H1 (cell line): ENCODE measurements around the gene PRKN. TPM values are rescaled to one million over a fixed set of nuclear protein-coding genes. Genes with fewer than 3 reads are reported as not detected.

Source experiments
- CTCF ChIA-PET: fragments of 300-600 bp; sonication (Branson Sonifier 250); formaldehyde crosslinking; loops from one replicate; lab custom pipeline; 2021; ENCODE audit not compliant: partially characterized antibody; lab: Charles Lee
- POLR2A ChIA-PET: fragments of 300-600 bp; sonication (Branson Sonifier 250); formaldehyde crosslinking; loops from one replicate; lab custom pipeline; 2021; ENCODE audit warnings: inconsistent platforms; ENCODE audit not compliant: partially characterized antibody; lab: Charles Lee
- DNase-seq, 2 experiments: peaks; one replicate each; pipeline versions ENCODE4 v3.0.0 to v3.0.0-alpha.2; 2010 to 2022; ENCODE audit warnings: low spot score in 2 of 2, low read depth in 1 of 2, mixed read lengths in 1 of 2
- FAIRE-seq: peaks from 2 replicates; lab custom pipeline; 2011; peaks lifted over from hg19 to GRCh38; lab: Jason Lieb, UNC
- H2AFZ ChIP-seq: 2 replicates; pipeline ENCODE4 v1.8.1; 2012; ENCODE audit warnings: low read length, inconsistent platforms
- H2AK5ac ChIP-seq: 2 replicates; pipeline ENCODE4 v1.6.1; 2013; ENCODE audit warnings: low read depth, low read length
- H2BK120ac ChIP-seq: replicated peaks from 2 replicates; pipeline ENCODE3; 2013; ENCODE audit warnings: low read depth, low read length, inconsistent platforms
- H2BK12ac ChIP-seq: 2 replicates; pipeline ENCODE4 v1.6.1; 2013; ENCODE audit warnings: low read depth, low read length
- H2BK15ac ChIP-seq: 2 replicates; pipeline ENCODE4 v1.6.1; 2013; ENCODE audit warnings: low read length
- H2BK20ac ChIP-seq: 2 replicates; pipeline ENCODE4 v1.6.1; 2013; ENCODE audit warnings: low read length
- H2BK5ac ChIP-seq: 2 replicates; pipeline ENCODE4 v1.6.1; 2013; ENCODE audit warnings: low read depth, low read length
- H3K14ac ChIP-seq: 2 replicates; pipeline ENCODE4 v1.6.1; 2013; ENCODE audit warnings: inconsistent platforms; ENCODE audit not compliant: insufficient read length
- H3K18ac ChIP-seq: 2 replicates; pipeline ENCODE4 v1.6.1; 2013; ENCODE audit warnings: low read length; ENCODE audit errors: extremely low read depth
- H3K23ac ChIP-seq: 2 replicates; pipeline ENCODE4 v1.6.1; 2013; ENCODE audit warnings: inconsistent platforms; ENCODE audit not compliant: insufficient read length
- H3K23me2 ChIP-seq: 2 replicates; pipeline ENCODE4 v1.6.1; 2013; ENCODE audit warnings: low read depth, low read length
- H3K27ac ChIP-seq: 2 replicates; pipeline ENCODE4 v1.6.1; 2011; ENCODE audit warnings: low read depth, low read length, inconsistent platforms
- H3K27me3 ChIP-seq, 4 experiments: replicated peaks in 1 of 4; 1 replicate in 1 of 4; 2 replicates in 3 of 4; pipeline versions ENCODE4 v1.6.1 to v1.8.1; 2011 to 2013; ENCODE audit warnings: low read length in 3 of 4, mild to moderate bottlenecking in 3 of 4, inconsistent platforms in 2 of 4, mixed read lengths in 2 of 4, moderate library complexity in 1 of 4; ENCODE audit not compliant: control insufficient read depth in 3 of 4, insufficient read depth in 3 of 4; ENCODE audit errors: extremely low read depth in 1 of 4
- H3K36me3 ChIP-seq, 4 experiments: 2 replicates each; pipeline versions ENCODE4 v1.6.1 to v1.8.1; 2011 to 2013; ENCODE audit warnings: mild to moderate bottlenecking in 4 of 4, low read length in 3 of 4, moderate library complexity in 2 of 4, control low read depth in 1 of 4, inconsistent platforms in 1 of 4; ENCODE audit not compliant: insufficient read depth in 4 of 4, control insufficient read depth in 2 of 4
- H3K4ac ChIP-seq: replicated peaks from 2 replicates; pipeline ENCODE3; 2013; ENCODE audit warnings: low read length, low read depth, mixed read lengths, inconsistent platforms; ENCODE audit not compliant: insufficient read length
- H3K4me1 ChIP-seq, 4 experiments: replicated peaks in 1 of 4; 1 replicate in 1 of 4; 2 replicates in 3 of 4; pipeline versions ENCODE4 v1.6.1 to v1.8.1; 2011 to 2013; ENCODE audit warnings: low read length in 3 of 4, inconsistent platforms in 2 of 4, mixed read lengths in 1 of 4; ENCODE audit not compliant: insufficient read depth in 4 of 4, control insufficient read depth in 3 of 4
- H3K4me2 ChIP-seq, 2 experiments: 2 replicates each; pipeline versions ENCODE4 v1.6.1 to v1.8.1; 2011 to 2013; ENCODE audit warnings: low read depth in 2 of 2, low read length in 2 of 2, control low read depth in 1 of 2, inconsistent platforms in 1 of 2, mild to moderate bottlenecking in 1 of 2; ENCODE audit not compliant: insufficient read depth in 1 of 2
- H3K4me3 ChIP-seq, 4 experiments: fragments of 200-600, 300-600 bp in 1 of 4; sonication (generic), shearing (Covaris generic), sonication (Bioruptor Twin) in 1 of 4; 2 replicates each; pipeline versions ENCODE4 v1.5.1 to v1.8.1; 2011 to 2016; ENCODE audit warnings: low read length in 4 of 4, low read depth in 3 of 4, control low read depth in 2 of 4, inconsistent platforms in 2 of 4, mild to moderate bottlenecking in 2 of 4, mixed read lengths in 1 of 4, moderate library complexity in 1 of 4; ENCODE audit not compliant: insufficient read depth in 2 of 4; ENCODE audit errors: extremely low read depth in 1 of 4
- H3K56ac ChIP-seq: replicated peaks from 2 replicates; pipeline ENCODE3; 2013; ENCODE audit warnings: low read depth, mild to moderate bottlenecking, mixed read lengths, low read length, inconsistent platforms; ENCODE audit not compliant: insufficient read length
- H3K79me1 ChIP-seq: 2 replicates; pipeline ENCODE4 v1.6.1; 2013; ENCODE audit warnings: low read depth, low read length, control low read depth
- H3K79me2 ChIP-seq, 2 experiments: 2 replicates each; pipeline versions ENCODE4 v1.6.1 to v1.8.1; 2012 to 2013; ENCODE audit warnings: low read length in 2 of 2, mild to moderate bottlenecking in 2 of 2, inconsistent platforms in 1 of 2; ENCODE audit not compliant: insufficient read depth in 2 of 2, control insufficient read depth in 1 of 2
- H3K9ac ChIP-seq, 4 experiments: replicated peaks in 1 of 4; 1 replicate in 1 of 4; 2 replicates in 3 of 4; pipeline versions ENCODE4 v1.6.1 to v1.8.1; 2011 to 2013; ENCODE audit warnings: low read depth in 3 of 4, low read length in 3 of 4, control low read depth in 2 of 4, mild to moderate bottlenecking in 2 of 4, moderate library complexity in 2 of 4, inconsistent platforms in 1 of 4; ENCODE audit errors: extremely low read depth in 1 of 4
- H3K9me3 ChIP-seq, 2 experiments: 2 replicates each; pipeline versions ENCODE4 v1.6.1 to v1.8.1; 2012 to 2013; ENCODE audit warnings: mild to moderate bottlenecking in 2 of 2, moderate library complexity in 2 of 2, control low read depth in 1 of 2, inconsistent platforms in 1 of 2, low read depth in 1 of 2, low read length in 1 of 2, mixed read lengths in 1 of 2; ENCODE audit not compliant: insufficient read depth in 2 of 2
- H4K20me1 ChIP-seq, 2 experiments: replicated peaks in 1 of 2; 2 replicates each; pipeline versions ENCODE3 to v1.8.1; 2011 to 2013; ENCODE audit warnings: inconsistent platforms in 2 of 2, low read length in 2 of 2, mild to moderate bottlenecking in 1 of 2; ENCODE audit not compliant: insufficient read depth in 2 of 2, control insufficient read depth in 1 of 2
- H4K5ac ChIP-seq: 2 replicates; pipeline ENCODE4 v1.6.1; 2013; ENCODE audit warnings: low read length, low read depth, mixed read lengths, inconsistent platforms; ENCODE audit not compliant: insufficient read length
- H4K8ac ChIP-seq: 2 replicates; pipeline ENCODE4 v1.8.0; 2013; ENCODE audit warnings: mild to moderate bottlenecking, moderate library complexity, low read length, inconsistent platforms; ENCODE audit not compliant: insufficient read depth; ENCODE audit errors: extremely low read depth
- H4K91ac ChIP-seq: replicated peaks from 2 replicates; pipeline ENCODE3; 2013; ENCODE audit warnings: low read length, mixed read lengths, inconsistent platforms; ENCODE audit not compliant: insufficient read length
- BRCA1 ChIP-seq: IDR thresholded peaks from 2 replicates; pipeline ENCODE4 v1.6.1; 2012; ENCODE audit warnings: low read depth, low read length, improper control_type of control experiment
- CTBP2 ChIP-seq: IDR thresholded peaks from 2 replicates; pipeline ENCODE4 v1.7.0; 2011; ENCODE audit warnings: borderline replicate concordance, mild to moderate bottlenecking, moderate library complexity, mixed read lengths, low read length; ENCODE audit not compliant: insufficient read depth, insufficient read length
- FOSL1 ChIP-seq: IDR thresholded peaks from 2 replicates; pipeline ENCODE4 v1.6.1; 2011; ENCODE audit warnings: mild to moderate bottlenecking, low read depth, low read length, moderate library complexity; ENCODE audit not compliant: insufficient read depth
- GABPA ChIP-seq: IDR thresholded peaks from 2 replicates; pipeline ENCODE4 v1.6.1; 2011; ENCODE audit warnings: mild to moderate bottlenecking, low read length, moderate library complexity, borderline replicate concordance; ENCODE audit not compliant: insufficient read depth
- POLR2AphosphoS5 ChIP-seq: IDR thresholded peaks from 2 replicates; pipeline ENCODE4 v1.6.1; 2011; ENCODE audit warnings: low read depth, low read length
- RAD21 ChIP-seq, 2 experiments: IDR thresholded peaks in 1 of 2; conservative IDR thresholded peaks in 1 of 2; 2 replicates each; pipeline ENCODE4 v1.6.1; 2011; ENCODE audit warnings: low read depth in 2 of 2, low read length in 2 of 2, improper control_type of control experiment in 1 of 2, inconsistent platforms in 1 of 2, mild to moderate bottlenecking in 1 of 2, moderate library complexity in 1 of 2
- RFX5 ChIP-seq: IDR thresholded peaks from 2 replicates; pipeline ENCODE4 v1.6.1; 2011; ENCODE audit warnings: low read depth, low read length, improper control_type of control experiment, borderline replicate concordance
- SIX5 ChIP-seq: IDR thresholded peaks from 2 replicates; pipeline ENCODE4 v1.6.1; 2011; ENCODE audit warnings: mild to moderate bottlenecking, low read depth, low read length
- SP2 ChIP-seq: IDR thresholded peaks from 2 replicates; pipeline ENCODE4 v1.6.1; 2012; ENCODE audit warnings: mild to moderate bottlenecking, low read length, inconsistent platforms
- SRF ChIP-seq: IDR thresholded peaks from 2 replicates; pipeline ENCODE4 v1.6.1; 2011; ENCODE audit warnings: mild to moderate bottlenecking, low read depth, low read length, moderate library complexity
- TAF7 ChIP-seq: optimal IDR thresholded peaks from 2 replicates; pipeline ENCODE3; 2011; ENCODE audit warnings: low read depth, mild to moderate bottlenecking, inconsistent platforms, low read length, moderate library complexity, borderline replicate concordance
- TBP ChIP-seq: IDR thresholded peaks from 2 replicates; pipeline ENCODE4 v1.6.1; 2011; ENCODE audit warnings: low read depth, low read length, improper control_type of control experiment
- TCF12 ChIP-seq: IDR thresholded peaks from 2 replicates; pipeline ENCODE4 v1.6.1; 2011; ENCODE audit warnings: low read depth, mild to moderate bottlenecking, low read length
- WGBS, 2 experiments: shearing (Covaris generic) in 1 of 2; methylation state at CpG; one replicate each; pipeline versions ENCODE4 v1.1.6 to v1.1.7; 2013 to 2015; ENCODE audit warnings: low lambda C conversion rate in 2 of 2, mixed read lengths in 2 of 2, inconsistent platforms in 1 of 2, low coverage in 1 of 2, missing lambda C conversion rate in 1 of 2; ENCODE audit not compliant: insufficient replicate concordance in 2 of 2, insufficient coverage in 1 of 2, insufficient read length in 1 of 2; ENCODE audit errors: extremely low coverage in 1 of 2, missing lambda C conversion rate in 1 of 2; 5-methylcytosine and 5-hydroxymethylcytosine counted together
- polyA plus RNA-seq, 7 experiments: library from polyadenylated mRNA; depleted of rRNA in 3 of 7; stranded (reverse) in 5 of 7; unstranded in 2 of 7; fragments of >200 nt in 5 of 7; fragments of 200-250 nt in 2 of 7; gene quantifications; 1 replicate in 5 of 7; 2 replicates in 1 of 7; 4 replicates in 1 of 7; pipeline versions ENCODE4 v1.2.1 to v1.2.3, GENCODE V29; 2011 to 2013; ENCODE audit warnings: missing spikeins in 2 of 7, mixed read lengths in 2 of 7
- total RNA-seq: library from RNA; stranded (reverse); fragmentation: NEBNext Ultra II Directional; extraction: Animal tissue kit (Norgen Biotek cat#: 25700); gene quantifications from 2 replicates; pipeline ENCODE4 v1.2.1, GENCODE V29; 2021
- TF ChIP-seq, protein P1 (sequence below): IDR thresholded peaks from 2 replicates; pipeline ENCODE4 v1.6.1; 2012; ENCODE audit warnings: inconsistent platforms

The PRKN gene
- total and polyA plus RNA-seq, 2 of the 8 experiments (the other 6 are each of a cell fraction or from before 2014, with no cell fraction given), result 0.13 to 0.29 TPM

DNA sequence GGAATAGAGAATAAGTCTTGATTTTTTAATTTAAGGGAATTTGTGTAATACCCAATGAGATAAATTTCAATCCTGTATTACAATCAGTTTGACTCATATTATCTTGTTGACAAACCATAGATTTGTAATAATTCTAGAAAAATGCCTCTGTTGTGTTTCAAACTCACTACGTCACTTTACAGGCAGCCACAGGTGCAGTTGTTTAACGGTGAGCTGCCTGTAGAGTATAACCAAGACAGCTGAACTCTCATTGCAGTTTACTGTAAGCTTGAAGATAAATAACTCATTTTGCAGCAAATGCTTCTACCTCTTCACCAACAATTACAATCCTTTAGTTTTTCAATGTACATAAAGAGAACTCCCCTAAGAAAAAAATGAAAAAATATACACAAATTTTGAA, 114.3 kb downstream of the PRKN start:
- TF ChIP-seq TAF7, result no peak
- TF ChIP-seq GABPA, result no peak
- no peak for TF ChIP-seq SP2
- no peak for TF ChIP-seq FOSL1
- TF ChIP-seq RFX5, result no peak
- no peak for TF ChIP-seq RAD21 (IDR thresholded peaks at IDR 0.05 in 1 of 2, conservative IDR thresholded peaks at IDR 0.05 in 1 of 2; ENCODE audit: low read depth in 2 of 2, low read length in 2 of 2)
- no peak for TF ChIP-seq CTBP2
- no peak for TF ChIP-seq TCF12
- TF ChIP-seq POLR2AphosphoS5, result no peak
- TF ChIP-seq SRF, result no peak
- TF ChIP-seq, protein P1, sequence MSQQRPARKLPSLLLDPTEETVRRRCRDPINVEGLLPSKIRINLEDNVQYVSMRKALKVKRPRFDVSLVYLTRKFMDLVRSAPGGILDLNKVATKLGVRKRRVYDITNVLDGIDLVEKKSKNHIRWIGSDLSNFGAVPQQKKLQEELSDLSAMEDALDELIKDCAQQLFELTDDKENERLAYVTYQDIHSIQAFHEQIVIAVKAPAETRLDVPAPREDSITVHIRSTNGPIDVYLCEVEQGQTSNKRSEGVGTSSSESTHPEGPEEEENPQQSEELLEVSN, result no peak
- TF ChIP-seq SIX5, result no peak
- TF ChIP-seq BRCA1, result no peak
- TF ChIP-seq TBP, result no peak
- no peak overlapping the region for H4K8ac ChIP-seq
- H4K20me1 ChIP-seq, result no peaks in the 10 kb centered on the region
- no peak overlapping the region for H3K56ac ChIP-seq
- no peak overlapping the region for H3K9ac ChIP-seq
- FAIRE-seq (no peak), DNase-seq (no peak)
- H3K79me1 ChIP-seq, result no peaks in the 10 kb centered on the region
- no peak overlapping the region for H3K4me3 ChIP-seq
- H3K4me1 ChIP-seq, result no peaks in the 10 kb centered on the region
- no peak overlapping the region for H3K4me2 ChIP-seq
- no peak overlapping the region for H3K27ac ChIP-seq
- H2BK12ac ChIP-seq, result no peak overlapping the region
- POLR2A ChIA-PET, result no interaction called here
- H2BK120ac ChIP-seq, result no peak overlapping the region
- H4K91ac ChIP-seq, result no peak overlapping the region
- H3K79me2 ChIP-seq, result no peaks in the 10 kb centered on the region
- H3K9me3 ChIP-seq, result no peaks in the 10 kb centered on the region
- H3K36me3 ChIP-seq, result no peaks in the 10 kb centered on the region
- no peak overlapping the region for H3K4ac ChIP-seq
- CTCF ChIA-PET, result interaction anchor here (0.6 to 1.7 kb wide), 3 partner anchors 8 to 187 kb away, joined by 3 to 6 read pairs (median 4); no protein-coding TSS in a partner anchor
- no peak overlapping the region for H2AK5ac ChIP-seq
- no peak overlapping the region for H3K18ac ChIP-seq
- H4K5ac ChIP-seq, result no peak overlapping the region
- no peak overlapping the region for H2BK20ac ChIP-seq
- H2BK15ac ChIP-seq, result no peak overlapping the region
- WGBS, 2 experiments, result 90% methylated on average over 2 of the region's 2 CpGs; no CpG with 5 or more reads in 1 of the 2 experiments
- H3K23ac ChIP-seq, result no peak overlapping the region
- H3K14ac ChIP-seq, result no peak overlapping the region
- no peaks in the 10 kb centered on the region for H3K27me3 ChIP-seq
- H3K23me2 ChIP-seq, result no peaks in the 10 kb centered on the region
- H2AFZ ChIP-seq, result no peak overlapping the region
- H2BK5ac ChIP-seq, result no peak overlapping the region
